CD4-positive, alpha-beta T cell (primary cell): ENCODE data around the gene TMEM47. TPM values are rescaled to one million over a fixed set of nuclear protein-coding genes. Genes with fewer than 3 reads are reported as not detected.

ENCODE experiments used
- ATAC-seq: fragments of 200-7000 bp; cut with Tn5 transposase; one replicate; pipeline ENCODE4 v1.10.0; 2022; ENCODE audit warnings: mild to moderate bottlenecking; ENCODE audit not compliant: poor library complexity
- CTCF ChIA-PET: fragments of 350-600 bp; sonication (Branson Sonifier 250); formaldehyde crosslinking; loops from one replicate; lab custom pipeline; 2021; ENCODE audit warnings: antibody characterized with exemption, inconsistent platforms; lab: Charles Lee
- POLR2A ChIA-PET: fragments of 350-600 bp; sonication (Branson Sonifier 250); formaldehyde crosslinking; loops from one replicate; lab custom pipeline; 2021; ENCODE audit warnings: antibody characterized with exemption, inconsistent platforms; lab: Charles Lee
- DNase-seq, 14 experiments: peaks; one replicate each; pipeline ENCODE4 v3.0.0-alpha.2; 2013 to 2020; ENCODE audit warnings: mixed read lengths in 2 of 14
- H3K27ac ChIP-seq, 2 donors: one replicate each; pipeline versions ENCODE4 v1.5.1 to v1.7.0; 2013; ENCODE audit warnings: low read length in 2 of 2, low read depth in 1 of 2, mild to moderate bottlenecking in 1 of 2
- H3K27me3 ChIP-seq, 2 experiments: 1 replicate in 1 of 2; 2 replicates in 1 of 2; pipeline versions ENCODE4 v1.6.1 to v1.7.0; 2013; ENCODE audit warnings: low read length in 2 of 2, control low read depth in 1 of 2, mild to moderate bottlenecking in 1 of 2, moderate library complexity in 1 of 2; ENCODE audit not compliant: insufficient read depth in 2 of 2, control insufficient read depth in 1 of 2
- H3K36me3 ChIP-seq: one replicate; pipeline ENCODE4 v1.6.1; 2013; ENCODE audit warnings: low read length, control low read depth; ENCODE audit not compliant: insufficient read depth
- H3K4me1 ChIP-seq: one replicate; pipeline ENCODE4 v1.6.1; 2013; ENCODE audit warnings: low read length, control low read depth; ENCODE audit not compliant: insufficient read depth
- H3K4me3 ChIP-seq: one replicate; pipeline ENCODE4 v1.5.1; 2013; ENCODE audit warnings: mild to moderate bottlenecking, low read length, moderate library complexity
- H3K9me3 ChIP-seq, 2 experiments: 1 replicate in 1 of 2; 2 replicates in 1 of 2; pipeline versions ENCODE4 v1.6.1 to v1.7.0; 2013; ENCODE audit warnings: low read length in 2 of 2, mild to moderate bottlenecking in 2 of 2, control low read depth in 1 of 2, moderate library complexity in 1 of 2; ENCODE audit not compliant: control insufficient read depth in 1 of 2, insufficient read depth in 1 of 2
- H3K27ac Mint-ChIP-seq: one replicate; pipeline ENCODE4 v1.8.0; 2020; ENCODE audit warnings: mixed read lengths
- H3K27me3 Mint-ChIP-seq: one replicate; pipeline ENCODE4 v1.8.0; 2021; ENCODE audit warnings: mixed read lengths
- H3K36me3 Mint-ChIP-seq: one replicate; pipeline ENCODE4 v1.8.0; 2021; ENCODE audit warnings: low read depth, mixed read lengths
- H3K4me1 Mint-ChIP-seq: one replicate; pipeline ENCODE4 v1.8.0; 2021; ENCODE audit warnings: low read depth, mixed read lengths
- H3K4me3 Mint-ChIP-seq: one replicate; pipeline ENCODE4 v1.8.0; 2020; ENCODE audit warnings: mild to moderate bottlenecking, mixed read lengths
- H3K9me3 Mint-ChIP-seq: one replicate; pipeline ENCODE4 v1.8.0; 2020; ENCODE audit warnings: mixed read lengths
- intact Hi-C, 2 experiments: fragments of 100-400 bp; cut with DNase I in 1 of 2; cut with micrococcal nuclease in 1 of 2; formaldehyde crosslinking; loops; one replicate each; pipeline versions ENCODE4 v1.15.1 to v1.9.0; 2023 to 2025; cut with DNase I, micrococcal nuclease
- total RNA-seq, 174 experiments: library from RNA in 2 of 174; stranded (reverse) in 2 of 174; gene quantifications; one replicate each; pipeline ENCODE4 v1.2.3 and lab custom pipeline; 2021 to 2026
- TF ChIP-seq, protein P1 (sequence below): fragments of 200-600 bp; IDR thresholded peaks from one replicate; pipeline ENCODE4 v1.8.0; 2022; ENCODE audit warnings: antibody characterized with exemption, mild to moderate bottlenecking

The TMEM47 gene
- total RNA-seq, 2 experiments from 2014 or later, result not detected

DNA sequence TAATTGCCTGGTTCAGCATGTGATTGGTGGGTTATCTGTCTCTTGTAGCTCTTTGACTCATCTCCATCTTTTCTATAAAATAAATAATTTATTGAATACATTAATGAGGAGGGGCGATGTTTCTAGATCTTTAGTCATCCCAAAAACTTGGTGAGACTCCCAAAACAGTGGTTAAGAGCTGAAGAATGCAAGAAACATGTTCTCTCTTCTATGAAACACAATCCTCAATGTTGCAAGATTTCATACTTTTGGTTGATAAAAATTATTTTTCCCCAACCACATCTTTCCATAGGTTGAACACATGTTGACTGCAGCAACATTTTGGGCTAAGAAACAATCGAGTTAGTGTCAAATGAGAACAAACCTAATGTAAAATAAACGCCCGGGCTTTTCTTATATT is 1.2 kb upstream of the TMEM47 start:
- ChIA-PET POLR2A (no interaction called here), CTCF (no interaction called here)
- no peaks in the 10 kb centered on the region for H3K36me3 Mint-ChIP-seq
- Histone ChIP-seq H3K4me3 (no peak overlapping the region), H3K27ac (no peak overlapping the region), H3K36me3 (no peaks in the 10 kb centered on the region), H3K27me3 (peaks cover 6 to 21% of the 10 kb centered on the region in 2 experiments), H3K4me1 (no peaks in the 10 kb centered on the region), H3K9me3 (no peaks in the 10 kb centered on the region)
- peaks cover 14% of the 10 kb centered on the region for H3K27me3 Mint-ChIP-seq
- H3K9me3 Mint-ChIP-seq, result peaks cover 2% of the 10 kb centered on the region
- H3K4me1 Mint-ChIP-seq, result no peaks in the 10 kb centered on the region
- H3K27ac Mint-ChIP-seq, result no peak overlapping the region
- intact Hi-C loops, result no loop called here
- no peak overlapping the region for H3K4me3 Mint-ChIP-seq
- DNase-seq (no peak), ATAC-seq (no peak)
- TF ChIP-seq, protein P1, sequence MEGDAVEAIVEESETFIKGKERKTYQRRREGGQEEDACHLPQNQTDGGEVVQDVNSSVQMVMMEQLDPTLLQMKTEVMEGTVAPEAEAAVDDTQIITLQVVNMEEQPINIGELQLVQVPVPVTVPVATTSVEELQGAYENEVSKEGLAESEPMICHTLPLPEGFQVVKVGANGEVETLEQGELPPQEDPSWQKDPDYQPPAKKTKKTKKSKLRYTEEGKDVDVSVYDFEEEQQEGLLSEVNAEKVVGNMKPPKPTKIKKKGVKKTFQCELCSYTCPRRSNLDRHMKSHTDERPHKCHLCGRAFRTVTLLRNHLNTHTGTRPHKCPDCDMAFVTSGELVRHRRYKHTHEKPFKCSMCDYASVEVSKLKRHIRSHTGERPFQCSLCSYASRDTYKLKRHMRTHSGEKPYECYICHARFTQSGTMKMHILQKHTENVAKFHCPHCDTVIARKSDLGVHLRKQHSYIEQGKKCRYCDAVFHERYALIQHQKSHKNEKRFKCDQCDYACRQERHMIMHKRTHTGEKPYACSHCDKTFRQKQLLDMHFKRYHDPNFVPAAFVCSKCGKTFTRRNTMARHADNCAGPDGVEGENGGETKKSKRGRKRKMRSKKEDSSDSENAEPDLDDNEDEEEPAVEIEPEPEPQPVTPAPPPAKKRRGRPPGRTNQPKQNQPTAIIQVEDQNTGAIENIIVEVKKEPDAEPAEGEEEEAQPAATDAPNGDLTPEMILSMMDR, result no peak

DNA sequence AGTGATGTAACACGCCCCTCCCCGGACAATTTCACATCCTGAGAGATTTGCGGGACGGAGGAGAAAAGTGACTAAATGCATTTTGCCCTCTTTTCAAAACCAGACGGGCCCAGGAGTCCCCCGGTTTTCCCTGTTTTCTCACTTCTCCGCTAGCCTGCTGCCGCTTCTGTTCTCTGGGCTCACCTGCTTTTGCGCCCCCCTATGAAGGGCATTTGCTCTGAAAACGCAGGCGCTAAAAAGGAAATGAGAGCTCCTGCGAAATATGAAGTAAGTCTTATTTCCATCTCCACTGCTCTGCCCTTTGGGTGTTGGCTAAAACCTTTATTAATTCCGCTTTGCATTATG is 613 bp upstream of the TMEM47 start:
- CTCF ChIA-PET, result no interaction called here
- Mint-ChIP-seq H3K27ac (no peak overlapping the region), H3K4me3 (no peak overlapping the region), H3K27me3 (peaks cover 14% of the 10 kb centered on the region), H3K36me3 (no peaks in the 10 kb centered on the region), H3K4me1 (no peaks in the 10 kb centered on the region), H3K9me3 (peaks cover 2% of the 10 kb centered on the region)
- DNase-seq (no peak), ATAC-seq (no peak)
- H3K27ac ChIP-seq, result no peak overlapping the region
- intact Hi-C loops, result no loop called here
- H3K27me3 ChIP-seq, result peaks cover 6 to 21% of the 10 kb centered on the region in 2 experiments
- H3K36me3 ChIP-seq, result no peaks in the 10 kb centered on the region
- H3K9me3 ChIP-seq, result no peaks in the 10 kb centered on the region
- TF ChIP-seq, protein P1, result no peak
- POLR2A ChIA-PET, result no interaction called here
- no peaks in the 10 kb centered on the region for H3K4me1 ChIP-seq
- H3K4me3 ChIP-seq, result no peak overlapping the region

DNA sequence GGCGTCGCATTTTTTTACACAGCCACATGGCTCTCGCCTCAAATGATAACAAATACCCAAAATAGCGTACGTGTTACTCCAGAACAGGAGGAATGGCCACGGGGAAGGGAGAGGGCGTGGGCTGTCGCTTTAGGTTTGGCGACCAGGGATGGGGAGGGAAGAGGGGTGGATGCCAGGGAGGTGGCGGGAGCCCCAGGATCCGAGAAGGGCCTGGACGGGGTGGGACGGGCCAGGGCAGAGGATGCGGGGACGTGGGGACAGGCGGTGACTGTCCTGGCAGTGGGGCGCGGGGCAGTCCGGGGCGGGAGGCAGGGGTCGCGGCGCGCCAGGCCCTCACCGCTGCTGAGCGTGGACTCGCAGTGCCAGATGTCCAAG is 631 bp downstream of the TMEM47 start:
- no peak for ATAC-seq
- POLR2A ChIA-PET, result no interaction called here

More for the DNA sequence above, 631 bp downstream of the TMEM47 start:
- Histone ChIP-seq H3K27ac (no peak overlapping the region), H3K4me1 (no peaks in the 10 kb centered on the region), H3K27me3 (peaks cover 6 to 21% of the 10 kb centered on the region in 2 experiments), H3K9me3 (no peaks in the 10 kb centered on the region), H3K4me3 (no peak overlapping the region), H3K36me3 (no peaks in the 10 kb centered on the region)
- no peak overlapping the region for H3K27ac Mint-ChIP-seq
- CTCF ChIA-PET, result no interaction called here
- no peaks in the 10 kb centered on the region for H3K36me3 Mint-ChIP-seq
- TF ChIP-seq, protein P1, result no peak
- H3K4me3 Mint-ChIP-seq, result no peak overlapping the region
- DNase-seq, result no peak
- peaks cover 14% of the 10 kb centered on the region for H3K27me3 Mint-ChIP-seq
- no peaks in the 10 kb centered on the region for H3K4me1 Mint-ChIP-seq
- intact Hi-C loops, result no loop called here
- H3K9me3 Mint-ChIP-seq, result no peaks in the 10 kb centered on the region
